ENCODE results near the gene CMTM7.

DNA sequence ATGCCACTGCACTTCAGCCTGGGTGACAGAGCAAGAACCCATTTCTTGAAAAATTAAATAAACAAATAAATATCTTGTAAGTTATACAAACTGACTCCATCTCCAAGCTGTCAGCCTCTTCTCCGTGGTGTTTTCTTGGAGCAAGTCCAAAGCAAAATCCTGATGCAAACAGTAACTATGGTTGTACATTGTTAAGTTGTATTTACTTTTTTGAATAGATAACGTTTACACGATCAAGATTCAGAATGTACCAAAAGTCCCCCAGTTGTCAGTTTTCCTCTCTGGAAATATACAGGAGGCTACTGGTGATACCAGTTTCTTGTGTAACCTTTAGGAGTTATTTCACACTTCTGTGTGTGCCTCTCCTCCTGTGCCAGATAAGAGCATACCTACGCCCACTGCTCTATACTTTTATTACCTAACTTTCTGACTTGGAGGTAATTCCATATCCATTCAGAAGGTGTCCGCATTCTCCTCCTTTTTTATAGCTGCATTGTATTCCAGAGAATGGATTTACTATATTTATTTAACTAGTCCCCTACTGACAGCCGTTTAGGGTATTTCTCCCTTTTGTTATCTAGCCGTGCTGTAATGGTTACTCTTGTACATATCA, 14.2 kb downstream of the CMTM7 start:
- TF ChIP-seq, protein P1, sequence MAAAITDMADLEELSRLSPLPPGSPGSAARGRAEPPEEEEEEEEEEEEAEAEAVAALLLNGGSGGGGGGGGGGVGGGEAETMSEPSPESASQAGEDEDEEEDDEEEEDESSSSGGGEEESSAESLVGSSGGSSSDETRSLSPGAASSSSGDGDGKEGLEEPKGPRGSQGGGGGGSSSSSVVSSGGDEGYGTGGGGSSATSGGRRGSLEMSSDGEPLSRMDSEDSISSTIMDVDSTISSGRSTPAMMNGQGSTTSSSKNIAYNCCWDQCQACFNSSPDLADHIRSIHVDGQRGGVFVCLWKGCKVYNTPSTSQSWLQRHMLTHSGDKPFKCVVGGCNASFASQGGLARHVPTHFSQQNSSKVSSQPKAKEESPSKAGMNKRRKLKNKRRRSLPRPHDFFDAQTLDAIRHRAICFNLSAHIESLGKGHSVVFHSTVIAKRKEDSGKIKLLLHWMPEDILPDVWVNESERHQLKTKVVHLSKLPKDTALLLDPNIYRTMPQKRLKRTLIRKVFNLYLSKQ (tag by site-specific recombination; IDR thresholded peaks at IDR 0.05; ENCODE audit: borderline replicate concordance), result no peak
- no peak for TF ChIP-seq ZNF768 (tag by site-specific recombination; IDR thresholded peaks at IDR 0.05)

Data from HEK293 (cell line).